ENCODE results near the gene TRERF1.

GRCh38 chr6:42251500-42251899, 200.2 kb downstream of the TRERF1 start:
- TF ChIP-seq TEAD4 (IDR thresholded peaks at IDR 0.05; ENCODE audit: low read depth, low read length) (no peak), NANOG (IDR thresholded peaks at IDR 0.05; ENCODE audit: insufficient read depth, low read depth, low read length, poor library complexity, severe bottlenecking) (no peak), YY1 (IDR thresholded peaks at IDR 0.05; ENCODE audit: low read depth, low read length) (no peak), CTCF (IDR thresholded peaks at IDR 0.05; ENCODE audit: control extremely low read depth in 1 of 3, insufficient read depth in 1 of 3, low read depth in 1 of 3, low read length in 3 of 3) (no peak), ZNF274 (IDR thresholded peaks at IDR 0.05; ENCODE audit: borderline replicate concordance, extremely low read depth, low read length) (no peak), POLR2AphosphoS5 (IDR thresholded peaks at IDR 0.05; ENCODE audit: low read depth, low read length) (no peak)

Data from H1 (cell line).